SK-N-SH treated with all-trans-retinoic acid at 6 μM for 48 hours (cell line): ENCODE data around the gene MCFD2.

Source experiments
- ATAC-seq: fragments of 200-7000 bp; cut with Tn5 transposase; 3 replicates; pipeline ENCODE4 v1.9.1; 2020; ENCODE audit warnings: mild to moderate bottlenecking, moderate library complexity
- ARNTL ChIP-seq: fragments of 450-650 bp; formaldehyde crosslinking; IDR thresholded peaks from 2 replicates; pipeline ENCODE4 v1.5.0; 2020; ENCODE audit warnings: low read depth, mild to moderate bottlenecking, moderate library complexity, borderline replicate concordance
- BACH2 ChIP-seq: fragments of 250-450 bp; sonication (Bioruptor Pico); IDR thresholded peaks from 2 replicates; pipeline ENCODE4 v1.9.0; 2021; ENCODE audit warnings: mild to moderate bottlenecking, borderline replicate concordance
- CSDC2 ChIP-seq: fragments of 250-450 bp; sonication (Bioruptor Pico); IDR thresholded peaks from 2 replicates; pipeline ENCODE4 v1.5.0; 2020; ENCODE audit warnings: mild to moderate bottlenecking, moderate library complexity
- ESRRG ChIP-seq: fragments of 250-450 bp; sonication (Bioruptor Pico); IDR thresholded peaks from 2 replicates; pipeline ENCODE4 v1.6.1; 2021; ENCODE audit warnings: mild to moderate bottlenecking
- GLIS3 ChIP-seq: fragments of 250-450 bp; sonication (Bioruptor Pico); IDR thresholded peaks from 2 replicates; pipeline ENCODE4 v1.5.0; 2020; ENCODE audit warnings: mild to moderate bottlenecking, moderate library complexity
- OSR1 ChIP-seq: fragments of 250-450 bp; sonication (Bioruptor Pico); IDR thresholded peaks from 2 replicates; pipeline ENCODE4 v1.8.0; 2022; ENCODE audit warnings: moderate library complexity, mild to moderate bottlenecking, inconsistent platforms
- PPARA ChIP-seq: fragments of 250-450 bp; sonication (Bioruptor Pico); IDR thresholded peaks from 2 replicates; pipeline ENCODE4 v1.5.0; 2020; ENCODE audit warnings: mild to moderate bottlenecking, borderline replicate concordance
- RARB ChIP-seq: fragments of 250-450 bp; sonication (Bioruptor Pico); IDR thresholded peaks from 2 replicates; pipeline ENCODE4 v1.8.0; 2021; ENCODE audit warnings: mild to moderate bottlenecking, moderate library complexity
- SNAI2 ChIP-seq: fragments of 250-450 bp; sonication (Bioruptor Pico); IDR thresholded peaks from 2 replicates; pipeline ENCODE4 v1.5.0; 2020; ENCODE audit warnings: mild to moderate bottlenecking, moderate library complexity
- TCF4 ChIP-seq: fragments of 250-450 bp; sonication (Bioruptor Pico); IDR thresholded peaks from 2 replicates; pipeline ENCODE4 v1.8.0; 2021; ENCODE audit warnings: mild to moderate bottlenecking, moderate library complexity, borderline replicate concordance
- TOX ChIP-seq: fragments of 250-450 bp; sonication (Bioruptor Pico); IDR thresholded peaks from 2 replicates; pipeline ENCODE4 v1.8.0; 2021; ENCODE audit warnings: mild to moderate bottlenecking, moderate library complexity, borderline replicate concordance
- ZC3H10 ChIP-seq: fragments of 250-450 bp; sonication (Bioruptor Pico); IDR thresholded peaks from 2 replicates; pipeline ENCODE4 v1.5.1; 2021; ENCODE audit warnings: mild to moderate bottlenecking, moderate library complexity
- ZFP3 ChIP-seq: fragments of 250-450 bp; sonication (Bioruptor Pico); IDR thresholded peaks from 2 replicates; pipeline ENCODE4 v1.5.0; 2020; ENCODE audit warnings: mild to moderate bottlenecking, moderate library complexity
- ZNF565 ChIP-seq: fragments of 450-650 bp; formaldehyde crosslinking; conservative IDR thresholded peaks from 2 replicates; pipeline ENCODE4 v1.5.0; 2020; ENCODE audit warnings: low read depth, mild to moderate bottlenecking, moderate library complexity
- ZNF70 ChIP-seq: fragments of 450-650 bp; formaldehyde crosslinking; IDR thresholded peaks from 2 replicates; pipeline ENCODE4 v1.5.0; 2020; ENCODE audit warnings: mild to moderate bottlenecking, moderate library complexity
- ZNF8 ChIP-seq: fragments of 450-650 bp; formaldehyde crosslinking; IDR thresholded peaks from 2 replicates; pipeline ENCODE4 v1.5.0; 2020; ENCODE audit warnings: mild to moderate bottlenecking, moderate library complexity
- TF ChIP-seq, protein P1 (sequence below): fragments of 250-450 bp; sonication (Bioruptor Pico); IDR thresholded peaks from 2 replicates; pipeline ENCODE4 v1.5.1; 2020; ENCODE audit warnings: low read depth, mild to moderate bottlenecking, moderate library complexity
- TF ChIP-seq, protein P2 (sequence below): fragments of 250-450 bp; sonication (Bioruptor Pico); IDR thresholded peaks from 2 replicates; pipeline ENCODE4 v1.5.0; 2020; ENCODE audit warnings: mild to moderate bottlenecking, moderate library complexity
- TF ChIP-seq, protein P3 (sequence below): fragments of 250-450 bp; sonication (Bioruptor Pico); IDR thresholded peaks from 2 replicates; pipeline ENCODE4 v1.5.1; 2021; ENCODE audit warnings: mild to moderate bottlenecking, moderate library complexity
- TF ChIP-seq, protein P4 (sequence below): fragments of 250-450 bp; sonication (Bioruptor Pico); IDR thresholded peaks from 2 replicates; pipeline ENCODE4 v1.8.0; 2021; ENCODE audit warnings: low read depth, mild to moderate bottlenecking, moderate library complexity, borderline replicate concordance

Gene MCFD2

DNA sequence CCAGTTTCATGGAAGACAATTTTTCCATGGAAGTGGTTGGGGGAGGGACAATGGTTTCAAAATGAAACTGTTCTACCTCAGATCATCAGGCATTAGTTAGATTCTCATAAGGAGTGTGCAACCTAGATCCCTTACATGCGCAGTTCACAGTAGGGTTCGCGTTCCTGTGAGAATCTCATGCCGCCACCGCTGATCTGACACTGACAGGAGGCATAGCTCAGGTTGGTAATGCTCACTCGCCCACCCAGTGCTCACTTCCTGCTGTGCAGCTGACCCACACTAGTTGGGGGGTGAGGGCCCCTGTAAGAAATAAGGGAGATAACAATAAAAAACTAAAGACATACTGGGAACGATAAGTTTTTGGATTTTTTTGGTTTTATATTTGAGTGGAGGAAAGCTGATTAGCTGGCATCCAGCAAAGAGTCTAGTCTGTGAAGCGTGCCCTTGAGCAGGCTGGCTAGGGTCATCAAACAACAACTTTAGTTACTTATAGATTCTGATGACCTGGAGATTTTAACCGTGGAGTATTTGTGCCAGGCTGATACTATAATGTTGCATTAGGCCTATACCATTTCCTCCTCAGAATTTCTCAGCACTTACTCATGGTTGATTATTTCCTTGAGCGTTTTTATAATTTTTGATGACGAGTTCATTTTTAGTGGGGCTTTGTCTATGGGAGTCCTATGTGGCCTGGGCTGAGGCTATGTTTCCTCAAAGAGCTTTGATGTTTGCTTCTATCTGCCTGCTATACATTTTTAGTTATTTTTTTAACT is 6.3 kb upstream of the MCFD2 start:
- peak; percentile 42; the same call in 2 of the 3 replicates for ATAC-seq
- TF ChIP-seq PPARA (no peak), RARB (CRISPR knock-in tag) (no peak), SNAI2 (CRISPR knock-in tag) (no peak), ZNF70 (CRISPR knock-in tag) (no peak), ESRRG (CRISPR knock-in tag) (no peak), GLIS3 (no peak), BACH2 (no peak), ZNF565 (CRISPR knock-in tag) (no peak)

DNA sequence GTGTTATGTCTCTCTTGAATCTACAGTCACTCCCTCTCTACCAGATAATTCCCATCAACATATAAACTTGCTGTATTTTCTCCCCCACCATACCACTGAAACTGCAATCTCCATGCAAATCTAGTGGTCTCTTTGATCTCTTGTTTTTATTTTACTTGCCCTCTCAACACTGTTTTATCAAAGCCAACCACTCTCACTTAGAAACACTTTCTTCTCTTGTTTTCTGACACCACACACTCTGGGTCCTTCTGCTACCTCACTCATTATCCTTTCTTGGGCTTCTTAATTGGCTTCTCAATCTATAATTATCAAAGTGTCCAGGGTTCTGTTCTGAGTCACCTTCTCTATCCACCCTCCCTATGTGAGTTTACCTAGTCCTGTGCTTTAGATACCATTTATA is 2.0 kb upstream of the MCFD2 start:
- TF ChIP-seq ZC3H10 (CRISPR knock-in tag): no peak
- no peak for TF ChIP-seq SNAI2 (CRISPR knock-in tag)
- TF ChIP-seq ZFP3 (CRISPR knock-in tag): no peak
- no peak for TF ChIP-seq TOX
- TF ChIP-seq CSDC2: no peak
- no peak for TF ChIP-seq RARB (CRISPR knock-in tag)
- TF ChIP-seq GLIS3: no peak
- no peak for TF ChIP-seq ZNF565 (CRISPR knock-in tag)
- TF ChIP-seq, protein P1, sequence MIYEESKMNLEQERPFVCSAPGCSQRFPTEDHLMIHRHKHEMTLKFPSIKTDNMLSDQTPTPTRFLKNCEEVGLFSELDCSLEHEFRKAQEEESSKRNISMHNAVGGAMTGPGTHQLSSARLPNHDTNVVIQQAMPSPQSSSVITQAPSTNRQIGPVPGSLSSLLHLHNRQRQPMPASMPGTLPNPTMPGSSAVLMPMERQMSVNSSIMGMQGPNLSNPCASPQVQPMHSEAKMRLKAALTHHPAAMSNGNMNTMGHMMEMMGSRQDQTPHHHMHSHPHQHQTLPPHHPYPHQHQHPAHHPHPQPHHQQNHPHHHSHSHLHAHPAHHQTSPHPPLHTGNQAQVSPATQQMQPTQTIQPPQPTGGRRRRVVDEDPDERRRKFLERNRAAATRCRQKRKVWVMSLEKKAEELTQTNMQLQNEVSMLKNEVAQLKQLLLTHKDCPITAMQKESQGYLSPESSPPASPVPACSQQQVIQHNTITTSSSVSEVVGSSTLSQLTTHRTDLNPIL (CRISPR knock-in tag): no peak
- TF ChIP-seq, protein P2, sequence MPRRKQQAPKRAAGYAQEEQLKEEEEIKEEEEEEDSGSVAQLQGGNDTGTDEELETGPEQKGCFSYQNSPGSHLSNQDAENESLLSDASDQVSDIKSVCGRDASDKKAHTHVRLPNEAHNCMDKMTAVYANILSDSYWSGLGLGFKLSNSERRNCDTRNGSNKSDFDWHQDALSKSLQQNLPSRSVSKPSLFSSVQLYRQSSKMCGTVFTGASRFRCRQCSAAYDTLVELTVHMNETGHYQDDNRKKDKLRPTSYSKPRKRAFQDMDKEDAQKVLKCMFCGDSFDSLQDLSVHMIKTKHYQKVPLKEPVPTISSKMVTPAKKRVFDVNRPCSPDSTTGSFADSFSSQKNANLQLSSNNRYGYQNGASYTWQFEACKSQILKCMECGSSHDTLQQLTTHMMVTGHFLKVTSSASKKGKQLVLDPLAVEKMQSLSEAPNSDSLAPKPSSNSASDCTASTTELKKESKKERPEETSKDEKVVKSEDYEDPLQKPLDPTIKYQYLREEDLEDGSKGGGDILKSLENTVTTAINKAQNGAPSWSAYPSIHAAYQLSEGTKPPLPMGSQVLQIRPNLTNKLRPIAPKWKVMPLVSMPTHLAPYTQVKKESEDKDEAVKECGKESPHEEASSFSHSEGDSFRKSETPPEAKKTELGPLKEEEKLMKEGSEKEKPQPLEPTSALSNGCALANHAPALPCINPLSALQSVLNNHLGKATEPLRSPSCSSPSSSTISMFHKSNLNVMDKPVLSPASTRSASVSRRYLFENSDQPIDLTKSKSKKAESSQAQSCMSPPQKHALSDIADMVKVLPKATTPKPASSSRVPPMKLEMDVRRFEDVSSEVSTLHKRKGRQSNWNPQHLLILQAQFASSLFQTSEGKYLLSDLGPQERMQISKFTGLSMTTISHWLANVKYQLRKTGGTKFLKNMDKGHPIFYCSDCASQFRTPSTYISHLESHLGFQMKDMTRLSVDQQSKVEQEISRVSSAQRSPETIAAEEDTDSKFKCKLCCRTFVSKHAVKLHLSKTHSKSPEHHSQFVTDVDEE (CRISPR knock-in tag): no peak
- no peak for TF ChIP-seq ZNF8 (CRISPR knock-in tag)
- TF ChIP-seq ZNF70 (CRISPR knock-in tag): no peak
- no peak for TF ChIP-seq TCF4 (CRISPR knock-in tag)
- no peak for TF ChIP-seq BACH2
- TF ChIP-seq OSR1 (CRISPR knock-in tag): no peak
- TF ChIP-seq, protein P3, sequence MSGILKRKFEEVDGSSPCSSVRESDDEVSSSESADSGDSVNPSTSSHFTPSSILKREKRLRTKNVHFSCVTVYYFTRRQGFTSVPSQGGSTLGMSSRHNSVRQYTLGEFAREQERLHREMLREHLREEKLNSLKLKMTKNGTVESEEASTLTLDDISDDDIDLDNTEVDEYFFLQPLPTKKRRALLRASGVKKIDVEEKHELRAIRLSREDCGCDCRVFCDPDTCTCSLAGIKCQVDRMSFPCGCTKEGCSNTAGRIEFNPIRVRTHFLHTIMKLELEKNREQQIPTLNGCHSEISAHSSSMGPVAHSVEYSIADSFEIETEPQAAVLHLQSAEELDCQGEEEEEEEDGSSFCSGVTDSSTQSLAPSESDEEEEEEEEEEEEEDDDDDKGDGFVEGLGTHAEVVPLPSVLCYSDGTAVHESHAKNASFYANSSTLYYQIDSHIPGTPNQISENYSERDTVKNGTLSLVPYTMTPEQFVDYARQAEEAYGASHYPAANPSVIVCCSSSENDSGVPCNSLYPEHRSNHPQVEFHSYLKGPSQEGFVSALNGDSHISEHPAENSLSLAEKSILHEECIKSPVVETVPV (CRISPR knock-in tag): no peak
- TF ChIP-seq ARNTL (CRISPR knock-in tag): no peak
- TF ChIP-seq PPARA: no peak
- TF ChIP-seq, protein P4, sequence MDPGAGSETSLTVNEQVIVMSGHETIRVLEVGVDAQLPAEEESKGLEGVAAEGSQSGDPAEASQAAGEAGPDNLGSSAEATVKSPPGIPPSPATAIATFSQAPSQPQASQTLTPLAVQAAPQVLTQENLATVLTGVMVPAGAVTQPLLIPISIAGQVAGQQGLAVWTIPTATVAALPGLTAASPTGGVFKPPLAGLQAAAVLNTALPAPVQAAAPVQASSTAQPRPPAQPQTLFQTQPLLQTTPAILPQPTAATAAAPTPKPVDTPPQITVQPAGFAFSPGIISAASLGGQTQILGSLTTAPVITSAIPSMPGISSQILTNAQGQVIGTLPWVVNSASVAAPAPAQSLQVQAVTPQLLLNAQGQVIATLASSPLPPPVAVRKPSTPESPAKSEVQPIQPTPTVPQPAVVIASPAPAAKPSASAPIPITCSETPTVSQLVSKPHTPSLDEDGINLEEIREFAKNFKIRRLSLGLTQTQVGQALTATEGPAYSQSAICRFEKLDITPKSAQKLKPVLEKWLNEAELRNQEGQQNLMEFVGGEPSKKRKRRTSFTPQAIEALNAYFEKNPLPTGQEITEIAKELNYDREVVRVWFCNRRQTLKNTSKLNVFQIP: no peak

DNA sequence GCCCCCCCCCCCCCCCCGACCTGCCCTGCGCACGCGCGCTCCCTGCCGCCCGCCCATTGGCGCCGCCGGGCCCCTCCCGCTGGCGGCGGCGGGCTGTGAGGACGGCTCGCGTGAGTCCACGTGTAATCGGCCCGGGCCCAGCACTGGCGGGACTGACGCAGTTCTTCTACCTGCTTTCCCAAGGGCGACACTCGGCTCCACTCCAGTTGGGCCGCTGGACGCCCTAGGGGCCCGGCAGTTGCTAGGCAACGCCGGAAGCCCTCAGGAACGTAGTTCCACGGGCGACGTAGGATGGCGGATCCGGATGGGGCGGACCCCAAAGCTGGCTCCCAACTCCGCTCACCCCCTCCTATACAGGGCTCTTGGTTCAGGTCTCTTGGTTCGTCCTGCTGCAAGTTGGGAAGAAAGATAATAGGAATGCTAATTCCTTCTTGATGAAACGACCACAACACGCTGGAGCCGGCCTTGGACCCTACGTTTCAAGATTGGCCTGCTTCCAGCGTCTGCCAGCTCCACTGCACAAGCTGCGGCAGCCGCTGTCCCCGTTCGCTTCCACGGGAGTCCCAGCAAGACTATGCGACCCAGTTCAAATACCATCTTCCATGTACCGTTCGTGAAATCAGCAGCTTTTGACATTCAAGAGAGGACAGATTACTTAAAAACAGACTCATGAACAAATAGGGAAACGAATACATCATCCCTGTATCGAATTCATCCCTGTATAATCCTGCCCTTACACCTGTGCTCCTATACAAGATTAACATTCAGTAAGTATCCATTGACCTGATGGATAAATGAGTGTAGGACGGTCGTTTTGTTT is 415 bp upstream of the MCFD2 start:
- ATAC-seq: peak; percentile 91
- TF ChIP-seq, protein P2 (CRISPR knock-in tag): peak; percentile 31; the same call in 1 of the 2 replicates
- TF ChIP-seq ZNF70 (CRISPR knock-in tag) (no peak), GLIS3 (0 out of 2 replicates have a peak, but pooled peaks have one; percentile 62), ZFP3 (CRISPR knock-in tag) (no peak)
- TF ChIP-seq, protein P4: 0 out of 2 replicates have a peak, but pooled peaks have one; percentile 14
- TF ChIP-seq, protein P1 (CRISPR knock-in tag): no peak
- TF ChIP-seq, protein P3 (CRISPR knock-in tag): 0 out of 2 replicates have a peak, but pooled peaks have one; percentile 13

More for the DNA sequence above, 2.0 kb upstream of the MCFD2 start:
- no peak for ATAC-seq
